NK-92 (cell line): Measurements from ENCODE around the gene WFDC1.

Experiments used
- DNase-seq: peaks from one replicate; lab custom pipeline; 2025; ENCODE audit not compliant: unreplicated experiment; lab: John Stamatoyannopoulos, UW

Gene WFDC1

GRCh38 chr16:84349862-84350684 is 55.4 kb downstream of the WFDC1 start:
- no peak for DNase-seq

- no peak for DNase-seq
Observed at GRCh38 chr16:84350685-84351400, 56.2 kb downstream of the WFDC1 start.

GRCh38 chr16:84351630-84352029 is 57.0 kb downstream of the WFDC1 start:
- DNase-seq = no peak

DNA sequence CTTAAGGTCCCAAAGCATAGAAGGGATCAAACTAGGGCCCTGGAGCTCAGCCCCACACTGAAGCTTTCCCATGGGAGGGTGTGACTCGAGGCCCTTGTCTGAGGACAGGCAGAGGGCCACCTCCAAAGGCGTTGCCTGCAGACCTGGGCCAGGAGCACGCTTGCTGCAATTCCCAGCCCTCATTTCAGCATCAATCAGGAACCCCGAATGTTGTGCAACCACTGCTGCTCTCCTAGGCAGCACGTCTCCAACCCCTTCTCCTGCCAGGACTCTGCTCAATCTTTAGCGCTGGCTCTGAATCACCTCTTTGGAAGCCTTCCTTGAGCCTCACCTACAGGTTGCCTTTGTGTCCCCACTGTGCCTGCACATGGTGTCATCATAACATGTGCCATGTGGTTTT is 59.6 kb downstream of the WFDC1 start:
- DNase-seq = no peak

DNA sequence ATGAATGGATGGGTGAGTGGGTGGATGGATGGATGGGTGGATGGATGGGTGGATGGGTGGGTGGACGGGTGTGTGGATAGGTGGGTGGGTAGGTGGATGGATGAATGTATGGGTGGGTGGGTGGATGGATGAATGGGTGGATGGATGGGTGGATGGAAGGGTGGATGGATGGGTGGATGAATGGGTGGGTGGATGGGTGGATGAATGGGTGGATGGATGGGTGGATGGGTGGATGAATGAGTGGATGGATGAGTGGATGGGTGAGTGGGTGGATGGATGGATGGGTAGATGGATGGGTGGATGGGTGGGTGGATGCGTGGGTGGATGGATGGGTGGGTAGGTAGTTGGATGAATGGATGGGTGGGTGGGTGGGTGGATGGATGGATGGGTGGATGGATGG is 60.5 kb downstream of the WFDC1 start:
- no peak for DNase-seq

GRCh38 chr16:84356176-84356575 is 61.5 kb downstream of the WFDC1 start:
- DNase-seq = no peak

DNA sequence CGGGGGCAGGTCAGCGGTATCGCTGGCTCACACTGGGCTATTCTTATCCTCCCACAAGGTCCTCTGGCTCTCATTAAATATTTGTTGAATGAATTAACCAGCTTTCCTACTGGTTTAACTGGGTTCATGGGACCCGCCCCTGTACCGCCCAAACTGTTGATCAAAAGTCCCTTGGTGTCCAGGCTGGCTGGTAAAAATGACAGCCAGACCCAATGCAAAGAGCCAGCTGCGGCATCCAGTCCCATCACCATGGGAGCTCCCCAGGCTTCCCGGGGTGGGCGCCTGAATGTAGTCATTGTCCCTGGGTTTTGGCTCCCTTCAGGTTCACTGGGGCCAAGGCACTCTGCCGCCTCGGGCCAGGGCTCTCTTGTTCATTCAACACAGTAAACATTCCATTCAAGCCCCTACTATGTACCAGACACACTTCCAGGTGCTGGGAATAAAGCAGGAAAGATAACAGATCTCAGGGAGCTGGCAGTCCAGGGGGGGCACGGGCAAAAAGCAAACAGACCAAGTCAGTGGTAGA is 62.0 kb downstream of the WFDC1 start:
- no peak for DNase-seq

- no peak for DNase-seq
Observed at GRCh38 chr16:84357191-84357651, 62.5 kb downstream of the WFDC1 start.

DNA sequence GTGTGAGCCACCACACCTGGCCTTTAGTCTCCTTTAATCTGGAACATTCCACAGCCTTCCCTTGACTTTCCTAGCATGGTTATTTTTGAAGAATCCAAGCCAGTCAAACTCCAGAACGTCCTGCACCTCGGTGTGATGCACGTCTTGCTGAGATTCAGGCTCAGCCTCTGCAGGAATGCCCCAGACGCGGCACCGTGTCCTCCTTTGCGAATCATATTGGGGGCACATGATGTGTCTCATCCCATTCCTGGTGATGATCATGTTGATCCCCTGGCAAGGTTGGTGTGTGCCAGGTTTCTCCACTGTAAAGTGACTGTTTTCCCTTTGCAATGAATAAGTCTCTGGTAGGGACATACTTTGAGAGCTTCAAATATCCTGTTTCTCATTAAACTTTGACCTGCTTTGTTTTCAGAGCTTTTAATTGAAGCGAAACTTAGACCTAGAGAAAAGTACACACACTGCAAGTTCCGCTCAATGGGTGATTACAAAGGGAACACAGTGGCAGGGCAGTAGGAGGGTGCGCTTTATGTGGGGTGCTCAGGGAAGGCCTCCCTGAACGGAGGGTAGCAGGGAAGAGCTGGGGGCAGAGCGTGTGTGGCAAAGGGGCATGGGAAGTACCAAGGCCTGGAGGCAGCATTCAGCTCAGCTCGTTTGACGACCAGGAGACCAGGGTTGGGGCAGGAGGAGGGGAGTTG is 64.1 kb downstream of the WFDC1 start:
- no peak for DNase-seq

- no peak for DNase-seq
Observed at GRCh38 chr16:84359326-84359725, 64.6 kb downstream of the WFDC1 start.

- no peak for DNase-seq
Observed at GRCh38 chr16:84360170-84360569, 65.5 kb downstream of the WFDC1 start.

DNA sequence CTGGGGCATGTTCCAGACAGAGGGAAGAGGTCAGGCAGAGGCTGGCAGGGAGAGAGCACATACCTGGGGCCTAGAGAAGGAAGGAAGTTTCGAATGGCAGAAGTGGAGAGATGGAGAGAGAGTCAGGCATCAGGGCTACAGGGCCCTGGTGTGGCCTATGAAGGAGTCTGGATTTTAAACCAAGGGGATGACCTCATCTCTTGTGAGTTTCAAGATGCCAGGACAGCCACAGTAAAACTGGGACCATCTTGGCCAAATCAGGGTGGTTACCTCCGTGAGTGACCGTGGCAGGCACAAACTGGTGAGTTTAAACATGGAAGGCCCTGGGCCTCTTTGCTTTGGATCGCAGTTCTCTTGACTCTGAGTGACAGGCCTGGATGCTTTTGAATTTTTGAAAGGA is 66.1 kb downstream of the WFDC1 start:
- DNase-seq = no peak

GRCh38 chr16:84361546-84361945 is 66.9 kb downstream of the WFDC1 start:
- DNase-seq = no peak

DNA sequence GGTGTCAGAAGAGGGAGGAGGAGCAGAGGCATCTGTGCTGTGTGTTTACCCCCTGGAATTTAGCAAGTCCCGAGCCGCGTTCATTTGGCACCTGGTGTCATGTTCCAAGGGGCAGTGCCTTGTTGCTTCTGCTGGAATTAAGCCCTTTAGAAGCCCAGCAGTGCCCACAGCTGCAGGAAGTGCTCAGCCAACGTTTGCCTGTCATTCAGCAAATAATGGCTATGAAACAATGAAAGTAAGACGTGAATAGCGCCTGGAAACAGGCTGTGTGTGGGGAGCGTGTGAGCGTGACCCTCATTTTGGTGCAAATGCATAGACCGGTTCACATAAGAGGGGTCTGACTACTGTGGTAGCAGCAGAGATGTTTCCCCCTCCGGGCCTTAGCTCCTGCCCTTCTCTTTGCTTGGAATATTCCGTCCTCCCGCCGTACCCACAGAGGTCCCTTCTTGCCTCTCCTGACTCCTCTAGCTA is 67.8 kb downstream of the WFDC1 start:
- no peak for DNase-seq

DNA sequence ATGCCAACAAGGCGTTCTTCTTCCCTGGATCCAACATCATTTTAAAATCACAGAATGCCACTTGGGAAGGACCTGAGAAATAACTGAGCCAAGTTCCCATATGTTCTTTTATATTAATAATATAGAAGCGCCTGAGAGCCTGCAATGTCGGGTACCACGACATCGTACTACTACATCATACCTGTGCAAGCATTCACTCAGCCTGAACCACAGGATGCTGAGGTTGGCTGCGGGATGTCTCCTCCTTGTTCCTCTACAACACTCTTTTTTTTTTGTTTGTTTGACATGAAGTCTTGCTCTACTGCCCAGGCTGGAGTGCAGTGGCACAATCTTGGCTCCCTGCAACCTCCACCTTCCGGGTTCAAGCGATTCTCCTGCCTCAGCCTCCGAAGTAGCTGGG is 71.5 kb downstream of the WFDC1 start:
- DNase-seq = no peak

- DNase-seq = no peak
Observed at GRCh38 chr16:84367297-84367680, 72.6 kb downstream of the WFDC1 start.

- DNase-seq = no peak
Observed at GRCh38 chr16:84367750-84368307, 73.2 kb downstream of the WFDC1 start.

GRCh38 chr16:84368308-84368996 is 73.8 kb downstream of the WFDC1 start, which contains the start of gene ATP2C2:
TSS of gene ATP2C2 (plus strand) at chr16:84368538. CDS start at chr16:84368616, 78 bp downstream.
- no peak for DNase-seq

GRCh38 chr16:84369105-84369504 is 74.4 kb downstream of the WFDC1 start:
- DNase-seq = no peak

GRCh38 chr16:84369938-84370627 is 75.4 kb downstream of the WFDC1 start:
- no peak for DNase-seq
